Right cardiac atrium (tissue), 5 donors: ENCODE data around the gene CASS4. TPM values are rescaled to one million over a fixed set of nuclear protein-coding genes. Genes with fewer than 3 reads are reported as not detected.
"Not testable (repeated sequence)": the region's sequence is repeated elsewhere in the genome, so short reads cannot be mapped to it uniquely, and the experiment has no call there.

Experiments used
- ATAC-seq, 2 donors: fragments of 200-7000 bp; cut with Tn5 transposase; one replicate each; pipeline versions ENCODE4 v1.8.0 to v1.9.1; 2020; ENCODE audit warnings: moderate library complexity in 2 of 2, mild to moderate bottlenecking in 1 of 2
- DNase-seq, 3 donors: peaks; one replicate each; pipeline ENCODE4 v3.0.0-alpha.2; 2020
- H3K27ac ChIP-seq: one replicate; pipeline ENCODE4 v1.5.1; 2013; ENCODE audit warnings: mild to moderate bottlenecking, low read length, control low read depth, moderate library complexity
- H3K27me3 ChIP-seq: one replicate; pipeline ENCODE4 v1.6.1; 2013; ENCODE audit not compliant: control insufficient read depth, insufficient read depth
- H3K4me1 ChIP-seq: one replicate; pipeline ENCODE4 v1.6.1; 2013; ENCODE audit warnings: low read length; ENCODE audit not compliant: control insufficient read depth, insufficient read depth
- H3K4me3 ChIP-seq: one replicate; pipeline ENCODE4 v1.5.1; 2013; ENCODE audit warnings: low read length, control low read depth
- H3K9me3 ChIP-seq: one replicate; pipeline ENCODE4 v1.6.1; 2013; ENCODE audit warnings: low read length; ENCODE audit not compliant: control insufficient read depth
- WGBS: extraction: QIAGEN DNeasy Blood & Tissue Kit; methylation state at CpG from one replicate; pipeline ENCODE4 v1.1.7; 2013; 5-methylcytosine and 5-hydroxymethylcytosine counted together
- intact Hi-C, 4 donors: fragments of 100-400 bp; cut with DNase I; formaldehyde crosslinking; loops; one replicate each; pipeline versions ENCODE4 v1.11.0 to v1.14.0; 2022 to 2023
- polyA plus RNA-seq: library from polyadenylated mRNA; stranded (reverse); fragments of 200-250 nt; gene quantifications from one replicate; pipeline ENCODE4 v1.2.3, GENCODE V29; 2013
- total RNA-seq, 4 donors: library from RNA; stranded (reverse); fragmentation: NEBNext Ultra II Directional; extraction: Animal tissue kit (Norgen Biotek cat#: 25700); gene quantifications; one replicate each; pipeline ENCODE4 v1.2.1, GENCODE V29; 2021
- donor health status: healthy with polysubstance abuse.
- donor health status: DM: no; HTN: yes; CAD: no.
- donor health status: DM: no; HTN: no; CAD: no.
- donor health status: DM: no; HTN: yes; CAD: no; lungs with severe emphysema.
- donor health status: DM: yes; HTN: yes; CAD: no.

CASS4 gene
- total and polyA plus RNA-seq, 5 donors = 0.34 to 0.79 (median 0.56) TPM

DNA sequence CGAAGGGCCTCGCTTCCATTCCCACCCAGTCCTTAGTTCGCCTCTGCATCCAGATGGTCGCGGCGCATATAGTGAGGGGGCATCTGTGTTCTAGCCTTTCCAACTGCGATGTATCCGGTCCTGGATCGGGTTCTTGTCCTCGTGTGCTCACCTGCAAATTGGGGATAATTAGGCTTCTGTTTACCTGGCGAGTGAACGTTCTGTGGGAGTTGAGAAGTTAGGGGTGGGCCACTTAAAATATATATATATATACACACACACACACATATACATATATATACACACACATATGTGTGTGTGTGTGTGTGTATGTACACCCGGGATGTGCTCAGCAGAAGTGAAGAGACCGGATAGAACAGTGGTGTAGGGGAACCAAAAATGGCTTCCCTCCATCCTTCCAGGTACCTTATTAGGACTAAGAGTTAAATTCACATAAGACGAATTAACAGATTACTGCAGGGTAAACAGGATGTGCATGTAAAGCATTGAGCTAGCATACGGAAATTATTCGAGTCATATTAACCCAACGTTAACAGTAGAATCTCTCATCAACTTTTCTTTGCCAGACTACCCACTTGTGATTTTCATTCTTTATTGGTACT is 19.1 kb upstream of the CASS4 start:
- intact Hi-C loops = loop anchor here in 1 of 4 donors (10.0 kb wide), 1 partner anchor 72 kb away; the partner anchor contains the start of gene RTF2
- ATAC-seq (no peak), DNase-seq (no peak)
- H3K27ac ChIP-seq = peak overlapping the region; percentile 65
- H3K9me3 ChIP-seq = no peaks in the 10 kb centered on the region
- H3K4me1 ChIP-seq = peaks cover 7% of the 10 kb centered on the region
- no peaks in the 10 kb centered on the region for H3K27me3 ChIP-seq
- 1% methylated on average over 18 of the region's 18 CpGs for WGBS
- H3K4me3 ChIP-seq = peak overlapping the region; percentile 87

DNA sequence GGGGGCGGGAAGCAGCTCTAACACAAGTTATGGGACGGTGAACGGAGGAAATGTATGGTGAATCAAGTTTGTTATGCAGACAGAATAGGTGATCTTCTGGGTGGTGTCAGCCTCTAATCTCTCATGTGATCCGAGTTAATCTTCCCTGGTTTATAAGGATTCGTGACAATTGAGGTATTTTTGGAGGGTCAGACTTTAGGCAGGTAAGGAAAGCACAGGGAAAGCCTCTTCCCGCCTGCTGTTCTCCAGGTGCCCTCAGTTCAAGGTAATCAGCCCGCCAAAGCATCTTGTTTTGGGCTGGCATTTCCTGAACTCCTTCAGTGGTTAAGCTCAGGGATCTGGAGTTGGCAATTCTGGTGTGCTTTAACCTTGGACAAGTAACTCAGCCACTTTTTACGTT is 18.4 kb upstream of the CASS4 start:
- Histone ChIP-seq H3K4me3 (peak overlapping the region; percentile 87), H3K27me3 (no peaks in the 10 kb centered on the region), H3K27ac (no peak overlapping the region), H3K9me3 (no peaks in the 10 kb centered on the region), H3K4me1 (peaks cover 7% of the 10 kb centered on the region)
- DNase-seq (no peak), ATAC-seq (no peak)
- intact Hi-C loops = loop anchor here in 1 of 4 donors (10.0 kb wide), 1 partner anchor 71 kb away; the partner anchor contains the start of gene RTF2
- WGBS = 72% methylated on average over 8 of the region's 8 CpGs

DNA sequence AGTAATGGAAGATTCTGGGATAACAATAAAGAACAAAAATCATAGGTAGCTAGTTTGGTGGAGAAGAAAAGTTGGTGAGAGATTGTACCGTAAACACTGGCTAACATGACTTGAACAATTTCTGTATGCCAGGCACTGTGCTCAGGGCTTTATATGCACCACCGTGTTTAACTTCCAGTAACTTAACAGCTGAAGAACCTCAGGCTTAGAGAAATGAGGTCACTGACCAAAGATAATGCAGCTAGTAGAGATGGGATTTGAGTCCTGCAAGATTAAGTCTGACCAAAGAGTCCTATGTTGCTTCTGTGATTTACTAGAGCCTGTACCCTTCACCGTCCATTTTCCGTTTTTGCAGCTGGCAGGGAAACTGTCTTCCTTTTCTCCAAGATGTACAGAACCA is 16.9 kb upstream of the CASS4 start:
- WGBS = 74% methylated on average over 4 of the region's 4 CpGs
- ATAC-seq (no peak), DNase-seq (no peak)
- intact Hi-C loops = loop anchor here in 2 of 4 donors (5.0 to 10.0 kb wide), 2 partner anchors 70 to 72 kb away; partner anchors contain the start of gene RTF2 (in 2 of the 2)
- Histone ChIP-seq H3K4me1 (peaks cover 7% of the 10 kb centered on the region), H3K27me3 (no peaks in the 10 kb centered on the region), H3K9me3 (no peaks in the 10 kb centered on the region), H3K4me3 (no peak overlapping the region), H3K27ac (no peak overlapping the region)

DNA sequence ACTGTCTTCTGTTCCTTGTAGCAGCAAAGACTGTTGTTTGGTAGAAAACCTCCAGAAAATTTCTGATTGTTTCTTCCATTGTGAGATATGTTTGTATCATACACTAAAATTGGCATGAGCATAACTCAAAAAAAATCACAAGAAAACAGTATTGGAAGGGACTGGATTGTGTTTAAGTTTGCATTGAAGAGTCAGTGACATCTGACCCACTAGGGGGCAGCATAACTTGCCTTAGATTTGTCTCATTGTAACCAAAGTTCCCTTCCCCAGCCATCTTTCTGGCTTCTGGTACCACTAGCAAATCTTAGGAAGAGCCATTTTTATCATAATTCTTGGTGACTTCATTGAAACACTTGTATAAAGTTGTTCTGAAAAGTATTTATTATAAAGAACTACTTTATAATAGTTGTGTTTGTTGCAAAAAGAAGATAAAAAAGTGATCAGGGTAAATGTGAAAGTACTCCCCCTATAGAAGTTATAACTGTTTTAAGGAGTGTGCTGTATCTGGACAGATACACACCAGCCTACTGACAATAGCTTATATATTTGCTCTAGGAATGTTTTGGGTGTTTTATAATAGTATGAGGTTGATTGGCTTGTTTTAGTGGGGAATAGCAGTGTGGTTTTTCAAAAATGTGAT is 11.9 kb upstream of the CASS4 start:
- peak in 1 of 2 donors; percentile 40 for ATAC-seq
- Histone ChIP-seq H3K27ac (no peak overlapping the region), H3K27me3 (no peaks in the 10 kb centered on the region), H3K9me3 (no peaks in the 10 kb centered on the region), H3K4me3 (no peak overlapping the region), H3K4me1 (no peaks in the 10 kb centered on the region)
- intact Hi-C loops = loop anchor here in 1 of 4 donors (10.0 kb wide), 1 partner anchor 65 kb away; the partner anchor contains the start of gene RTF2
- no peak for DNase-seq

DNA sequence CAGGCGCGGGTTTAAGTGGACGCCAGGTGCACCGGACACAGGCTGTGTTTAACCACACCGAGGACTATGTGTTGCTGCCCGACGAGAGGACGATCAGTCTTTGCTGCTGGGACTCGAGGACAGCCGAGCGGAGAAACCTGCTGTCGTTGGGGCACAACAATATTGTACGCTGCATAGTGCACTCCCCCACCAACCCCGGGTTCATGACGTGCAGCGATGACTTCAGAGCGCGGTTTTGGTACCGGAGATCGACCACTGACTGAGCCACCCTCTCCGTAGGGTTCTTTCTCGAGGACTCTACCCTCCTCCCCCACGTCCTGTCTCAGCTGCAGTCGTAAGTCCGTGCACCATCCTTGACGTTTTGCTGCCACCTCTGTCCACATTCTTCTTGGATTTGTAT is 8.6 kb upstream of the CASS4 start:
- Histone ChIP-seq H3K4me3 (no peak overlapping the region), H3K27ac (no peak overlapping the region), H3K27me3 (no peaks in the 10 kb centered on the region), H3K9me3 (no peaks in the 10 kb centered on the region), H3K4me1 (no peaks in the 10 kb centered on the region)
- ATAC-seq (peak in 1 of 2 donors; percentile 36), DNase-seq (no peak)
- WGBS = 92% methylated on average over 26 of the region's 26 CpGs
- intact Hi-C loops = loop anchor here in 1 of 4 donors (10.0 kb wide), 1 partner anchor 61 kb away; the partner anchor contains the start of gene RTF2

DNA sequence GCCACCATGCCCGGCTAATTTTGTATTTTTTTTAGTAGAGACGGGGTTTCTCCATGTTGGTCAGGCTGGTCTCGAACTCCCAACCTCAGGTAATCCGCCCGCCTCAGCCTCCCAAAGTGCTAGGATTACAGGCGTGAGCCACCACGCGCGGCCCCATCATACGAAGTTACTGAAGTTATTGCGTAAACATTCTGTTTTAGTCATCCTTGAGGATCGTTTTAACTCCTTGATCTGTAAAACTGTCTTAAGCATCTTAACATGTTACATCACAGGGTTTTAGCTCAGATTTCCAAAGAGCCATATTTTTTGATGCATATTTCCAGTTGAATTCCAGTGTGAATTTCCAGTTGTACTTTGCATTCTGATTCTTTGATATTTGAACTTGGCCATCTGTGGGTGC is 6.7 kb upstream of the CASS4 start:
- not testable (repeated sequence) for H3K27me3 ChIP-seq, ATAC-seq, H3K4me1 ChIP-seq, DNase-seq, H3K9me3 ChIP-seq, H3K4me3 ChIP-seq, H3K27ac ChIP-seq
- WGBS = 96% methylated on average over 12 of the region's 12 CpGs
- intact Hi-C loops = loop anchor here in 1 of 4 donors (10.0 kb wide), 1 partner anchor 59 kb away; the partner anchor contains the start of gene RTF2

DNA sequence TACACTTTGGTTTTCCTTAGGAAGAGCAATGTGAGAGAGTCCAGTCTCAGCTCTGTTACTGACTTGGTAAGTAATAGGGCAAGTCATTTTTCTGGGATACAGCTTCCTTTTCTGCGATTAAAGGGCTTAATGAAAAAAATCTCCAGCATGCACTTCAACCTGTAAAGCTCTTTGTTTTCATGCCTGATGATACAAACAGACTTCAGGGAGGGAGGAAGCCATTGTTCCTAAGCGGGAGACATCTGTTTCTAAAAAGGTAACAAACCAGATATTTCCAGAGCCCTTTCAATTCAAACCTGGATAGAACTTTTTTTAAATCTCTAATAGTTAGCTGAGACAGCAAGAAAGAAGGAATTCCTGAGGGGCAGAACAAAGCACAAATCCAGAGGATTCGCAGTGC is 5.2 kb upstream of the CASS4 start:
- H3K4me1 ChIP-seq = no peaks in the 10 kb centered on the region
- intact Hi-C loops = loop anchor here in 1 of 4 donors (10.0 kb wide), 1 partner anchor 58 kb away; the partner anchor contains the start of gene RTF2

DNA sequence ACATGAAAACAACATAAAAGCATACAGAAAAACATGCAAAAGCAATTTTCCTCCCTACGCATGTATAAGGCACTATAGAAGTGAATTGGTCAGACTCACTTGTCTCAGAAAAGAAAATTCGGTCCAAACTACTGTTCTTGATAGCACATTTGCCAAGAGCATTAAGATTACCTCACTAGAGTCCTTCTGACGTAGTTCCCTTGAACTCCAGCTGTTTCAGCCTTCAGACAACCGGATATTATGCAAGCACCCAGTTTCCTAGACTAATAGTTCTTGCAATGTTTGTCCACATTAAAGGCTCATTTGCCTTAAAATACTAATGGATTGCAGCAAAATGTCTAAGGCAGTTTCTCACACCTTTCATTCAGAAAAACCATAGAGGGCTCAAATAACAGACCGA is 2.5 kb upstream of the CASS4 start:
- WGBS = 60% methylated on average over 5 of the region's 5 CpGs
- peak; percentile 36 to 81 for ATAC-seq
- intact Hi-C loops = loop anchor here in 1 of 4 donors (10.0 kb wide), 1 partner anchor 55 kb away; the partner anchor contains the start of gene RTF2

More for the DNA sequence above, 5.2 kb upstream of the CASS4 start:
- DNase-seq (no peak), ATAC-seq (no peak)
- Histone ChIP-seq H3K4me3 (no peak overlapping the region), H3K9me3 (no peaks in the 10 kb centered on the region), H3K27me3 (no peaks in the 10 kb centered on the region), H3K27ac (peak overlapping the region; percentile 55)
- WGBS = 76% methylated on average over 3 of the region's 3 CpGs

DNA sequence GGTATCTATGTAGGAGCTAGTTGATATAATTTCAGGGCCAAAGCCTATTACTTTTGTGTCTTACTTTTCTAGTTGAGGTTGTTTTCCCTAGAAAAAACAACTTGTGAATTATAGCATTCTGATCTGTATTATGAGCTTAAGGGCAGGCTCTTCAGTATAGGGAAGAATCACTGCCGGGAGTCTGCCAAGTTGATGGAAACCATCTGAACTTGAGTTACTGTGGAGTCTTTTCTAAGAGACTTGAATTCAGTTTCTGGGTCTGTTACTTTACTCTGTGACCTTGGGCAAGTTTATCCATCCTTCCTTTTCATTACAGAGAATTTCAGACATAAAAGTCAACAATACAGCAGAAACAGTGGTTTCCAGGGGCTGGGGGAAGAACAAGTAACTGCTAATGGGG is 2.1 kb upstream of the CASS4 start:
- intact Hi-C loops = loop anchor here in 2 of 4 donors (10.0 kb wide), 1 partner anchor 55 kb away; the partner anchor contains the start of gene RTF2 (in 2 of the 2)

More for the DNA sequence above, 2.5 kb upstream of the CASS4 start:
- no peak overlapping the region for H3K27ac ChIP-seq
- no peak for DNase-seq
- H3K4me1 ChIP-seq = no peaks in the 10 kb centered on the region
- no peaks in the 10 kb centered on the region for H3K9me3 ChIP-seq
- no peaks in the 10 kb centered on the region for H3K27me3 ChIP-seq
- no peak overlapping the region for H3K4me3 ChIP-seq

DNA sequence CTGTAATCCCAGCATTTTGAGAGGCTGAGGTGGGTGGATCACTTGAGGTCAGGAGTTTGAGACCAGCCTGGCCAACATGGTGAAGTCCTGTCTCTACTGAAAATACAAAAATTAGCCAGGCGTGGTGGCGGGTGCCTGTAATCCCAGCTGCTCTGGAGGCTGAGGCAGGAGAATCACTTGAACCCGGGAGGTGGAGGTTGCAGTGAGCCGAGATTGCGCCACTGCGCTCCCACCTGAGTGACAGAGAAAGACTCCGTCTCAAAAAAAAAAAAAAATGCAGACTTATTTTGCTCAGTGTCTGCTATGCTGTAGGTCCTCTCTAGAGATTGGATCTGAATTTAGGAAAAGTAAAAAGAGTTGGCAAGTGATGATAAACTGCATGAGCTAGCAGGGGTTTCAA is 773 bp upstream of the CASS4 start:
- not testable (repeated sequence) for H3K4me1 ChIP-seq, H3K27me3 ChIP-seq, DNase-seq, ATAC-seq, H3K9me3 ChIP-seq, H3K4me3 ChIP-seq
- intact Hi-C loops = loop anchor here in 1 of 4 donors (10.0 kb wide), 1 partner anchor 54 kb away; the partner anchor contains the start of gene RTF2
- 85% methylated on average over 7 of the region's 7 CpGs for WGBS
- peak overlapping the region; percentile 83 for H3K27ac ChIP-seq

More for the DNA sequence above, 2.1 kb upstream of the CASS4 start:
- no peak for ATAC-seq
- H3K27me3 ChIP-seq = no peaks in the 10 kb centered on the region
- H3K4me1 ChIP-seq = no peaks in the 10 kb centered on the region
- H3K9me3 ChIP-seq = no peaks in the 10 kb centered on the region
- H3K4me3 ChIP-seq = no peak overlapping the region
- DNase-seq = no peak
- no peak overlapping the region for H3K27ac ChIP-seq
- WGBS = 36% methylated on average over 1 of the region's 1 CpG

DNA sequence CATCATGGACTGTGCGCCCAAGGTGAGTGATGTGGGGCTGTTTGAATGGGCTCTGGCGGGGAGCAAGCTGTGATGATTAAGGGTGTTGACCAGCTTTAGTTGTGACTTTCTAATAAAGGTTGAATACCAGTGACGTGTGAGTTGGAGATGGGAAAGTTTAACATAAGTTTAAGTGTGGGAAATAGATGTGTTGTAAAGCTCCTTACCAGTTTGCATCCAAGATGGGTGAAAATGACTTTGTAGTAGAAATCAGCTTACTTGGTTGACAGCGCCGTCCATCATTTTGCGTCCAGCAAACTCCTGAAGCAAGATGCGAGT is 372 bp downstream of the CASS4 start:
- H3K4me1 ChIP-seq = no peaks in the 10 kb centered on the region

More for the DNA sequence above, 372 bp downstream of the CASS4 start:
- no peaks in the 10 kb centered on the region for H3K9me3 ChIP-seq
- ATAC-seq = no peak
- H3K27ac ChIP-seq = peak overlapping the region; percentile 83
- intact Hi-C loops = loop anchor here in 1 of 4 donors (10.0 kb wide), 1 partner anchor 52 kb away; the partner anchor contains the start of gene RTF2
- H3K4me3 ChIP-seq = peak overlapping the region; percentile 9
- WGBS = 77% methylated on average over 7 of the region's 7 CpGs
- DNase-seq = no peak
- H3K27me3 ChIP-seq = no peaks in the 10 kb centered on the region
